Measurements from ENCODE around the gene LINC01488.

LINC01488 gene

DNA sequence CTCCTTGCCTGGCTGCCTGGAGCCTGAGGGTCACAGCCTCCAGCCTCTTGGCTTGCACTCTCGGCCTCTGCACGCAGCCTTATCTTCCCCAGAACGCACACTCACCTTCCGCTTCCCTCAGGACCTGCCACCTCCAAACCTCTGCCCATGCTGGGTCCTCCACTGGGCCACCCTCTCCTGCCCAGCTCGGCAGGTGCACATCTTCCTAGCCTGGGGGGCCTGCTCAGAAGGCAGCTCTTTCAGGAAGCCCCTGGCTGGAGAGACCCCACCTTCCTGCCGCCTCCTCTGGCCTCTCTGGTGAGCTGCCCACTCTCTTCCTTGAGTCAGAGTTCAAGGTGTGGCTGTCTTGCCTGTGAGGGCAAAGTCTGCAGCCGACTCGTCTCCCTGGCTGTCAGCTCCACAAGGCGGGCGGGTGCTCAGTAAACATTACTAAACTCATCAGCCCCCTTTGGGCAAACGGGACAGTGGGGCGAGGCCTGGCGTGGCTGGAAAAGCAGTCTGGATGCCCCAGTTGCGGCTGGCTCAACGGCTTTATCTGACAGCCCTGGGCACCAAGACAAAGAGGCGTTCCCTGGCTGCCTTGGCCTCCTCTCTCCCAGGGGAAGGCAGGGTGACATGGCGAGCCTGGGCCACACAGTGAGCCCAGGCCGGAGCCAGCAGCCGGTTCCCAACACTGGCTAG is 1.7 kb upstream of the LINC01488 start:
- DNase-seq (ENCODE audit: low read depth): no peak

DNA sequence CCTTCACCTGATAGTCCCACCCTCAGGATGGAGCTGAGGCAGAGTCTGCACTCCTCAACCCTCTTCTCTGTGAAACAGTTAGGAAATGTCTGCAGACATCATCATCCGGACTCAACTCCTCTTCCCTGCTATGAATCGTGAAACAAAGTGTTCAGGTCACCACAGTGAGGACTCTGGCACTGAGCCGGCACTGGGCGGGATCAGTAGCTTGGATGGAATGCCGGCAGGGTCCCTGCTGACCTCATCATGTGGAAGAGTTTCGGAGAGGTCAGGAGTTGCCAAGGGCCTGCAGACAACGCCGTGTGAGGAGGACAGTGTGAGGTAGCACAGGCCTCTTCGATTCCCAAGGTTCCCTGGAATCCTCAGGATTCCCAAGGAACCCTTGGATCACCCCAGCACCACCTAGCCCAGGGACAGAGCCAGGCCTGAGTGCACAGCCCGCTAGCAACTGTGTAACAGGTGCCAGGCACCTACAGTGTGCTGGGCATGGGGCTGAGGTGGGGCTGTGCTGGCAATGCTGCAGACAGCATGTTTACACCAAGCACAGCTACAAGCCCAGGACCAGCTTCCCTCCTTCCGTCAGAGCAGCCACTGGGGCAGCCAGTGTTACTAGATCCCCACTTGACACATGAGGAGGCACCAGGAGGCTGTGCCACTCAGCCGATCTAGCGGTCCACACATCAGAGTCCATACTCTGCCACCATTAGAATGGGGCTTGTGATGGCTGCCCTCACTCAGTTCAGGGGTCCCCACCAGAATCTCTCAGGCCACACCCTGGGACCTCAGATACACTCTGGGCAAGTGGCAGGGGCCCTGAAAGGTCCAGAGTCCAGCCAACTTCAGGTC is 693 bp upstream of the LINC01488 start:
- no peak for DNase-seq (ENCODE audit: low read depth)

DNA sequence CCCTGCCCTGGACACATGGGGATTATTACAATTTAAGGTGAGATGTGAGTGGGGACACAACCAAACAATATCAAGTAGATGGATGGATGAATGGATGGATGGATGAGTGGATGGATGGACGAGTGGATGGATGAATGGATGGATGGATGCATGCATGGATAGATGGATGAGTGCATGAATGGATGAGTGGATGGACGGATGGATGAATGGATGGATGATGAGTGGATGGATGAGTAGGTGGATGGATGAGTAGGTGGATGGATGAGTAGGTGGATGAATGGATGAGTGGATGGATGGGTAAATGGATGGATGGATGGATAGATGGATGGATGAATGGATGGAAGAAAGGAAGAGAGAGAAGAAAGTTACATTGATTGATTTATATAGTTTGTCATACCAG is 859 bp downstream of the LINC01488 start:
- no peak for DNase-seq (ENCODE audit: low read depth)

DNA sequence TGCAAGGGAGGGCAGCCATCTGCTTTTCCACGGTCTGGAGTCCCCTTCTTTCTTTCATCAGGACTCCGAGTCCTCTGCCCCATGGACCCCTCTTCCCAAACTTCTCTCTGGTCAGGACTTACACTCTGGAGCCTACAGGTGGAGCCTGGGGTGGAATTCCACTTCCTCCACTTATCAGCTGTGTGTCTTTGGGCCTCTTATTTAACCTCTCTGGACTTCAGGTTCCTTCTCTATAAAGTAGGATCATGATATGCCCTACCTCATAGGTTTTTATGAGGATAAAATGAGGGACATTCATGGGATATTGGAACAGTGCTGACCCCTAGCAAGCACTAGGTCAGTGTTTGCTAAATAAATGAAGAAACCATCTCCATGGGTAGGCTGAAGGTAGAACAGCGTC is 1.7 kb downstream of the LINC01488 start:
- DNase-seq (ENCODE audit: low read depth): no peak

DNA sequence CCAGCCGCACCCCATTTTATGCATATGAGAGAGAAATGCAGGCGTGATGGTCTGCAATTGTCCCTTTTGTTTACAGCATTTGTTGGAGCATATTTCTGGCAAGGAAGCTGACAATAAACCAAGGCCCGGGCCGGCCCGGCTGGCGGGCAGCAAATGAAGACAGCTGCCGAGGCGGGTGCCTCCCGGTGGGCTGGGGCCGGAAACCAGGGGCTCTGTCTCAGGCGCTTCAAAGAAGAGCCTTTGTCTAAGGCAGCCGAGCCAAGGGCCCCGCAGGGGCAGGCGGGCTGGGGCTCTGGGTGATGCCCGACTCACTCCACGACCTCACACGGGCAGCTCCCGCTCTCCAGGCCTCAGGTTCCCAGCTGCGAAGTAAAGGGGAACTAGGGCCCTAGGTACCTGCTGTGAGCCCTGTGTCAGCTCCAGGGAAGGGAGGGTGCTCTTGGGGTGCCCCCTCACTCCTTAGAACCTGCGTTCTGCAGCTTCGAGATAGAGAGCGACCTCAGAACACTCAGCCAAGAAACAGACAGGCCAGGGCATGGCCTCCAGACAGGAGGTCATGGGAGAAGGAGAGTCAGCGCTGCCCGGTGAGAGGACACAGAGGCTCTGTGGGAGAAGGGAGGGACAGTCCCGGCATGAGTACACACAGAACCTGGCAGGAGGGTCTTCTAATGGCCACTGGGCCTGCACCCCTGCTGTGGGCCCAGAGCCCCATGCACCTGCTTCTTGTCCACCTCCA is 2.4 kb downstream of the LINC01488 start:
- no peak for DNase-seq (ENCODE audit: low read depth)

DNA sequence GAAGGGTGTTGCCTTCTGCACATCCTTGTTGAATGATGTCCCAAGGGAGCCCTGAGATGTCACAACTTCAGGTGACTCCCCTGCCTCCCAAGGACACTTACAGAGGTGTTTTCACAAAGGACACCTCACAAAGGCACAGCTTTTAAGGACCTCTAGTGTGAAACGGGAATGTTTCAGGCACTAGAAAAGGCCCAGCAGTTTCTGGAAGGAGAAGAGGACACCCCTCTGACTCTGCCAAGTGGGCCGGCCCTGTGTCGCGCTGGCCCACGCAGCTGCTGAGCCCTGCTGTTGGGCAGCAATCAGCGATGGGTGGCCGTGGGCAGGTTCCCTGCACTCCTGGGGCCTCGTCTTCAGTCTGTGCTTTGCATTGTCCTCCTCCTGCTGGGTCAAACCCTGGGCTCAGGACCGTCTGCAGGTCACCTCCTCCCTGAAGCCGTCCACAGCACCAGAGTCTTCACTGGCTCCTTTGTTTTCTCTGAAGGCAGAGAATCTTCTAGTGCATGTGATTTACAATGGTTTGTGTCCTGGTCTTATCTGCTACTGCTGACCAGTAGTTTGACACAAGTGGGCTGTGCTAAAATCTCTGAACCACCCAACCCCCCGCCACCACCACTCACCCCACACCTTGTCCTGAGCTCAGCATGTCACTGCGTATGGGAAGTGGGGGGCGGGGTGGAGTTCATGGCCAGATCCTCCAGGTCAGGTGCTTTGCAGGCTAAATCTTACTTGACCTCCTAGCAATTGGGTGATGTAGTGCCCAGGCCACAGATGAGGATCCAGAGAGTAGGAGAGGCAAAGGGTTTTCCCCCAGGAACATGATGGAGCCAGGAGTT is 3.2 kb downstream of the LINC01488 start:
- DNase-seq (ENCODE audit: low read depth): no peak

DNA sequence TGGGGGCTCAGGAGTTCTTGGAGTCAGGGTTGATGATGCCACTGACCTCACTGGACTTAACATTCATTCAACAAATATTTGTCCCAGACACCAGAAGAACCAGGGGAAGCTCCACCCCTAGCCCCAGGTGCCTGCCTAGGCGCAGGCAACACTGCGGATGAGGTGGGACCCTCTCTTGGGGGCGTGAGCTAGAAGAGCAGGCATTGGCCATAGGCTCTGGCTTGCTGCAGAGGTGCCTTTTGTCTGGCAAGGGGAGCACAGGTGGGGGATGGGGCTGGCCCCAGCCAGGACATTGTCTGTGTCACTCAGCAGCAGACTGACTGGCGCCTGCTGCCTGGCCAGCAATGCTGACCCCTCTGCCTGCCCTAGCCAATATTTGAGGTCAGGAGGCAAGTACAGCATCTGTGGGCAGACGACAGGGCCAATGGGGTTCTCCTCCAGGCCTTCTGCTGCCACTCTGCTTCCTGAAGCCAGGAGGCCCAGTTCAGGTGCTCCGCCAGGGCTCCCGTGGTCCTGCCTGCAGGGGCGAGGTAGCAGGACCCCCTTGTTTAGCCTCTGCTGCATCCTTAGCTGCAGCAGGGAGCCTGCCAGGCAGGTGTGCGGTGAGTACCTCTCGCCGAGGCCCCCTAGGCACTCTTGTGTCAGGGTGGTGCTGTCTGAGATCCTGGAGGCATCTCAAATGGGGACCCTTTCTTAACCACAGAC is 4.0 kb downstream of the LINC01488 start:
- DNase-seq (ENCODE audit: low read depth): no peak

DNA sequence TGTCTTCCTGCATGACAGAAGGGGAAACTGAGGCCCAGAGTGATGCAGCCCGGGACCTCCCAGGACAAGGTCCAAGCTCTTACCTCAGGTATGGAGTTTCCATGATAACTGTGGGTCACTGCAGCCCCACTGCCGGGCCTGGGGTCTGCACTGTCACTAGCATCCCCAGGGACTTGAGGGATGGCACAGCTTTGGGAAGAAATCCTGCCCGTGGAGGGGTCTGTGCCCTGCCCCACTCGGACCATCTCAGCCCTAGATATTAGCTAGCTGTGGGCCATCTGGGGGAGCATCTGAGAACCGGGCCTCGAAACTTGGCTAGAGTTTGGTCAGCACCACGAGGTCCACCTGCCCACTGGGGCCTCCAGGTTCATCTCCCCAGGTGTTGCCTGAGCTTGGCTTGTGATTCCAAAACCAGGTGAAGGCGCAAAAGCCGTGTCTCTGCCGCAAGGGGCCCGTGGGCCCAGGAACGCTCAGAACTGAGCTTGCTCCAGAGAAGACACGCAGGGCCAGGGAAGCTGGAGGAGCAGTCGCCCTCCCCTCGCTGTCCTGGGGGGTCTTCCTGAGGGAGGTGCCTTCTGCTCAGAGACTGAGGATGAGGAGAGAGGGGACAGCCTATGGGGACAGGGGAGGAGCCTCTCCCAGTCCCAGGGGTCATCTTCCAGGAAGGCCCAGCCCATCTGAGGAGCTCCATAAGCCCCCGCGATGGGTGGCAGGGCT is 4.8 kb downstream of the LINC01488 start:
- DNase-seq (ENCODE audit: low read depth): no peak

DNA sequence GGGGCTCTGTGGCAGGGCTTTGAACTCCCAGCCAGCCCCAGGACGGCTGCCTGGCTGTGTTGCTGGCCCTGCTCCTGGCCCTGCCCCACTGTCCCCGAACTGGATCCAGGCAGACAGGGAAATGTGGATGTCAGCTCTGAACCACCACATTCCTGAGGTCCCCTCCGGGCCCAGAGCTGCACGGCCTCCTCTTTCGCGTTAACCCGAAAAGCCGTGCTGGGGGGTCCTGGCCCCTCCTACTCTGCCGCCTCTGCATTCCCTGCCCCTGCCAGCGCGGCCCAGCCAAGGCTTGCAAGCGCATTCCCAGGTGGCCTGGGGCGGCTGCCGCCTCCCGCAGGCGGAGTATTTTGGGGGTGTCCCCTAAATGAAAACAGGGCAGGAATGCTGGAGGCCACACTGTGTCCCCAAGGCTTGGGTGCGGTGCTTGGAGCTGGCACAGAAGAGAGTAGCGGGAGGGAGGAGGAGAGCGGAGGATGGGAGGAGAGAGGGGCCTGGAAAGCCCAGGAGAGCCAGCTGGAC is 5.4 kb downstream of the LINC01488 start:
- DNase-seq (ENCODE audit: low read depth): no peak

DNA sequence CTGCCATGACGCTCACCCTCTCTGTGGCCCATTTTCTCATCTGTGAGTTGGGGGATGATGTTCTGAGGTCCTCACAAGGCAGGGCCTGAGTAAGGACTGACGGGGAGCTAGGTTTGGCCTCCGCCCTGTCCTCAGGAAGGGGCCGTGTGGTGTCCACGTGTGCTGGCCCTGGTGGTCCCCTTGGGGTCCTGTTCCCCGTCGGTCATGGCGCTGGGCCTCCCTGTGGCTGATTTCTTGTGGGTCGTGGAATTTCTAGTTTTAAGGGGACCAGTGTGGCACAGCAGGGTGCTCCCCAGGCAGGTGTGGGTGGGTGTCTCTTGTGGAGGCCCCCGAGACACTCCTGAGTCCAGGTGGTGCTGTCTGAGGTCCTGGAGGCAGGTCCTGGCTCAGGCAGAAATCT is 5.9 kb downstream of the LINC01488 start:
- no peak for DNase-seq (ENCODE audit: low read depth)

DNA sequence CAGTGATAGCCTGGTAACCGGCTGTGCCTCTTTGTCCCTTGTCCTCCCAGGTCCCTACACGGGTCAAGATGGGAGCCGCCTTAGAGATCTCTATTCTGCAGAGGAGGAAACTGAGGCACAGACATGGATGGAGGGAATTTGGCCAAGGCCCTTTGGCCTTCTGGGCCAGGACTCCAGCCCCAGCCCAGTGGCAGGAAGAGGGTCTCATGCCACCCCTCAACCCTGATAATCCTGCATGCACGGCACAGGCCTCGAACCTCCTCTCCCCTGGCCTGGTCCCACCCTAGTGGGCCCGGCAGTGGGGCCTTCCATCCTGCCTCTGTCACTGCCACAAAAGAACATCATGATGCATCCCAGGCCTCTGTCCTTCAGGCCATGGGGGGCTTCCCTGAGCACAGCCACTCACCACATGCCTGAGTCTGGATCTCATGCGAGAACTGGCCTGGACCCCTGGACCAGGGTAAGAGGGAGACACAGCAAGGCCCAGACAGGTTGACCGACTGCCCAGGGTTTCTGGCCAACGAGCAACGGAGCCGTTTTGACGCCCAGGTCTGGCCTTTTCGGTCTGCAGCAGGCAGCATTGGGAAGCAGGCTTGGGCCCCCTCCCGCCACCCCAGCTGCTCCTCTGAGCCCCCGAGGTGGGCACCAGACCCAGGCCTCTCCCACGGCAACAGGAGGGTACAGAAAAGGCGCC is 6.5 kb downstream of the LINC01488 start:
- DNase-seq (ENCODE audit: low read depth): no peak

DNA sequence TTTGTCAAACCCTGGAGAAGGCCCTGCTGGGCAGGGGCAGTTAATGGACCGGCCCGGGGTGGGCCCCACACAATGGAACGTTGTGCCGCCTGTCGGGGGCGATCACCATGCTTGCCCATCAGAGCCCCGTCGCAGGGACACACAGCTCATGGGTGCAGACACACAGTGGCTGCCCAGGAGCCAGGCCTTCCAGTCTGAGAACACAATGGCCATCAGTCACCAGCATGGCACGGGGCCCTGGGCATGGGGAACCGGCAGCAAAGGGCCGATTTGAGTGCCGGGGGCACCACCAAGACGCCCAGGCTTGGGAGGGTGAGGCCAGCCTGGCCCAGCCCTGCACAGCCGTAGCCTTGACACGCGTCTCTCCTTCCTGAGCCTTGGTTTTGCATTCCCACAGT is 7.1 kb downstream of the LINC01488 start:
- no peak for DNase-seq (ENCODE audit: low read depth)

DNA sequence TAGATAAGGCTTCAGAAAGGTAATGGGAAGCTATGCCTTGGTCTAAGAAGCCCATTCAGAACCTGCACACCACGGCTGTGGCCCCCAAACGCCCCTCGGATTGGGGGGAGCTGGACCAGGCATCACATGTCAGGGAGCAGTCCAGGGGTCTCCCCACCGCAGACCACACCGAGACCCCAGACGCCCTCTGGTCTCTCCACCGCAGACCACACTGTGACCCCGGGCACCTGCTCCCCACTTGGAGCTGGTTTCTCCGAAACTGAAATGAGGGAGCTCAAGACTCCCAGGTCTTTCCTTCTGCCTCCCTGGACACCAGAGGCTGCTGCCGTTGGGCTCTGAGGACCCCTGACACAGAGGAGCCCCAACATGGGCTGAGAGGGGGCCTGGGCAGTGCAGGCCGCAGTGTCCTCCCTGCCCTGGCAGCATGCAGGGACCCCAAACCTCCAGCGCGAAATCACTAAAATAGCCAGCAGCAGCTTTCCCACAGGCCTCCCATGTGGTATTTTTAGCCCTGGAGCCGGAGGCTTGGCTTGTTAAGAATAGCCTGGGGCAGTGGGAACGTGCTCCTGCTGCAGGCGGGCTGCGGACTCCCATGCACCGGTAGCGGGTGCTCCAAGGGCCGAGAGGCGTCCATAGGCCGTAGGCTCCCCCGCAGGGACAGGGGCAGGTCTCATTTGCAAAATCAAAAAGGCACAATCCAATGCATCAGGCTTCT is 7.7 kb downstream of the LINC01488 start:
- no peak for DNase-seq (ENCODE audit: low read depth)

DNA sequence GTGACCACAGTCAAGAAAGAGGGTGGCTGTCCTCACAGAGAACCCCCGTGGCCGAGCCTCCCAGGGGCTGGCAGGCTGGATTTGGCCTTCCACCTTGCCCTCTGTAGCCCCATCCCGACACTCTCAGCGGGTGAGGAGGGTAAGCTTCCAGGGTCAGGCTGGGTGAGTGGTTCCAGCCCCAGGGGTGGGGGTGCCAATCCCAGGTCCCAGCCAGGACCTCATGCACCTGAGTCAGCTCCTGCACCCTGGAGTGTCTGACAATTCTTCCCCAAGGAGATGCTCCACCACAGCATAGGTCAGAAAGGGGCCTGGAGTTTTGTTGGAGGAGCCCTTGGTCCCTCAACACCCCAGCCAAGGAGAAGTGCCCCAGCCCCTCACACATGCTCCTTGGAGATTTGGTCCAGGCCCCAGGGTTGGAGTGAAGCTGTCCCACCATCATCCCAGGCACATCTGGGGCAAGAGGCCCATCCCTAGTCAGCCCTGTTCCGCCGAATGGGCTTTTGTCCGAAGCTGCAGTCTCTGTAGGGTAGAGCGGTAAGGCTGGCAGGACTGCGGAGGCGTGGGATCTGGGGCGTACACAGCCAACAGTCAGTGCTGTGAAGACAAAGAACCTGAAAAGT is 8.4 kb downstream of the LINC01488 start:
- no peak for DNase-seq (ENCODE audit: low read depth)

DNA sequence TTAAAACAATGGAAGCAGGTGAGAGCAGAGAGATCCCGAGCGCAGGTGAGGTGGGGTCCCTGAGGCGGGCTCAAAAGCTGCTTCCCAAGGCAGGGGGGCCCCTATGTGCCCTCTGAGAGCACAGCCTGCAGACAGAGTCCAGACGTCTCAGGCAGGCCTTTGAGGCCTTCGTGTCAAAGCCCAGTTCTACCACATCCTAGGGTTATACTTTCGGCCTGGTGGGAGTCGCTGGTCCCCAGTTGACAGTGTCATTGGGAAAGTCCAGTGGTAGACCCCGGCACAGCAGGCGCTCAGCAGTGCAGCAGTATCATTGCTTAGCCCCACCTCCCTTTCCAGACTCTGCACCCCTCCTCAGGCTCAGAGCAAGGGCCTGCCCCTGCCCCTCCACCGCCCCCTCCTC is 9.1 kb downstream of the LINC01488 start:
- DNase-seq (ENCODE audit: low read depth): no peak

DNA sequence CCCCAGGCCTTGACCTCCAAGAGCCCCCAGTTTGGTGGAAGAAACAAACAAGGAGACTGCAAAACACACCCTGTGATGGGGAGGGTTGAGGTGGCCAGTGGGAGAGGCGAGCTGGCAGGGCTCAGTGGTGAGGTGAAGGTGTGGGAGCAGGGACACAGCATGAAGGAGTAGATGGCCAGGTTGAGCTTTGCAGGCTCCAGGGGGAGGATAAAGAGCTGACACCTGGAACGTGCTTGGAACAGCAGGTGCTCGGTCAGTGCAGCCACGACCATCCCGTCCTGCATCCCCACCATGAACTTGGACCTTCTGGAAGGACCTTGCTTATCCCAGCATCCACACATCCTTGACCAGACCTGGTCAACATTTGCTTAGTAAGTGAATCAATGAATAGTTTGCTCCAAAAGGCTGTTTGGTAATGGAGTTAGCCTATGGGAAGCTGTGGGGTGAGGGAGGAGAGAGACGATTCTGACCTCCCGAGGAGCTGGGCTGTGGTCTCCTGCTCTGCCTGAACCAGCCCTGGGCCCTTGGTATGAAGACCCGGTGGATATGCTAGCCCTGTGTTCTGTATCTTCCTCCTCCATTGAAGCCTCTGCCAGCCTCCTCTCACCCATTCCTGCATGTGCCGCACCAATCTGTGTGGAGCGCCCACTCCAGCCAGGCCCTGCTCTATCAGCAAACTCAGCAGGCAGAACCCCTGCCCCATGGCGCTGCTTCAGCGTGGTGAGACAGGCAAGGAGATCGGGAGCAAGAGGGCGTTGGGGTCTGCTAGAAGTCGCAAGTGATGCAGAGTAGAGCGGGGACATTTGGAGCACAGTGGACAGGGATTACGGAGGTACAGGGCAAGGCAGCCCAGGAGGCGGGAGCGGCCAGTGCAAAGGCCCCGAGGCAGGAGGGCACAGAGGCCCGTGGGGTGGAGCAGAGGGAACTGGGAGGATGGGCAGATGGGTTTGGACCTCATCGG is 9.9 kb downstream of the LINC01488 start:
- DNase-seq (ENCODE audit: low read depth): no peak

DNA sequence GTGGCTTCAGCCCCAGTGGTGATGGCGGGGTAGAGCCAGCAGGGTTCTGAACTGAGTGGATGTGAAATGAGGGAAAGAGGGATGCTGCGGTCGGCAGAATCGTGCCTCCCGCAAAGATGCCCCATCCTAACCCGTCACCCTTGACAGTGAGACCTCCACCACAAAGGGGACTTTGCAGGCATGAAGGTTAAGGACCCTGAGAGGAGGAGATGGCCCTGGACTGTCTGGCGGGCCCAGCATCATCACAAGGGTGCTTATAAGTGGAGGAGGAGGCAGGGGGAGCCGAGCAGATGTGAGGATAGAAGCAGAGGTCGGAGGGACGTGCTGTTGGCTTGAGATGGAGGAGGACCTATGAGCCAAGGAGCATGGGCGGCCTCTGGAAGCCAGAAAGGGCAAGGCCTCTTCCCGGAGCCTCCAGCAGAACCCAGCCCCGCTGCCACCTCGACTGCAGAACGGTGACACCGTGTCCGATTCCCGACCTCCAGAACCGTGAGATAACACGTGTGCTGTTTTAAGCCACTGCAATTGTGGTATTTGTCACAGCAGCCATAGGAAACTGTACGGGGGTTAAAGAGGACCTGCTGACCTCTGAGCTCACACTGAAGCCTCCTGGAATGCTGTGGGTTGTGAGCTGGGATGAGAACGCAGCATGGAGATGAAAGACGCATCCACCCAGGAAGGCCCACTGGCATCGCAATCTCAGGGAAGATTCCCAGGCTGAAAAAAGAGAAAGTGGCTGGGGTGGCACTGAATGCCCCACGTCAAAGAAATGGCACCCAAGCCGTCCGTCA is 10.9 kb downstream of the LINC01488 start:
- DNase-seq (ENCODE audit: low read depth): no peak
